Lung (tissue), 12 donors: Measurements from ENCODE around the gene STK25. TPM values are rescaled to one million over a fixed set of nuclear protein-coding genes. Genes with fewer than 3 reads are reported as not detected.

Experiments used
- ATAC-seq: fragments of 200-7000 bp; cut with Tn5 transposase; one replicate; pipeline ENCODE4 v1.9.1; 2020; ENCODE audit warnings: moderate number of reproducible peaks; ENCODE audit not compliant: insufficient read depth, low FRiP score
- DNase-seq, 3 donors: peaks; one replicate each; pipeline ENCODE4 v3.0.0-alpha.2; 2013 to 2017
- H3K27ac ChIP-seq, 2 donors: one replicate each; pipeline ENCODE4 v1.5.1; 2013; ENCODE audit warnings: mild to moderate bottlenecking in 2 of 2, moderate library complexity in 2 of 2, control low read depth in 1 of 2, inconsistent platforms in 1 of 2, low read depth in 1 of 2, low read length in 1 of 2
- H3K27me3 ChIP-seq, 3 donors: one replicate each; pipeline ENCODE4 v1.5.1; 2013; ENCODE audit warnings: low read length in 2 of 3; ENCODE audit not compliant: control insufficient read depth in 3 of 3, insufficient read depth in 3 of 3
- H3K36me3 ChIP-seq, 4 donors: one replicate each; pipeline ENCODE4 v1.5.1; 2013; ENCODE audit warnings: low read length in 4 of 4, mild to moderate bottlenecking in 1 of 4, moderate library complexity in 1 of 4; ENCODE audit not compliant: control insufficient read depth in 4 of 4, insufficient read depth in 4 of 4
- H3K4me1 ChIP-seq, 5 donors: one replicate each; pipeline ENCODE4 v1.5.1; 2013; ENCODE audit warnings: low read length in 5 of 5, mild to moderate bottlenecking in 2 of 5, moderate library complexity in 1 of 5; ENCODE audit not compliant: control insufficient read depth in 5 of 5, insufficient read depth in 5 of 5
- H3K4me3 ChIP-seq: one replicate; pipeline ENCODE4 v1.5.1; 2013; ENCODE audit warnings: mild to moderate bottlenecking, control low read depth, moderate library complexity
- H3K9ac ChIP-seq, 2 donors: one replicate each; pipeline ENCODE4 v1.5.1; 2013; ENCODE audit warnings: low read length in 2 of 2, control low read depth in 1 of 2; ENCODE audit not compliant: insufficient read depth in 1 of 2
- H3K9me3 ChIP-seq, 4 donors: one replicate each; pipeline ENCODE4 v1.5.1; 2013; ENCODE audit warnings: low read length in 3 of 4, mild to moderate bottlenecking in 1 of 4, moderate library complexity in 1 of 4; ENCODE audit not compliant: control insufficient read depth in 4 of 4, insufficient read depth in 3 of 4
- WGBS, 2 donors: extraction: QIAGEN DNeasy Blood & Tissue Kit; methylation state at CpG; one replicate each; pipeline ENCODE4 v1.1.7; 2013; 5-methylcytosine and 5-hydroxymethylcytosine counted together
- polyA plus RNA-seq, 2 donors: library from polyadenylated mRNA; stranded (reverse); fragments of 200-250 nt; gene quantifications; one replicate each; pipeline ENCODE4 v1.2.1, GENCODE V29; 2013
- total RNA-seq, 2 donors: library from RNA; depleted of rRNA in 1 of 2; stranded (reverse); fragments of >200 nt in 1 of 2; gene quantifications; one replicate each; pipeline ENCODE4 v1.2.1, GENCODE V29; 2014 to 2021
- TF ChIP-seq, protein P1 (sequence below): IDR thresholded peaks from 2 replicates; pipeline ENCODE4 v1.5.1; 2012; ENCODE audit warnings: mild to moderate bottlenecking; ENCODE audit errors: control extremely low read depth, extremely low read depth
- donor health status: control.
- donor health status: control.
- donor health status: Bipolar disorder and iron deficiency.
- donor health status: healthy.
- donor health status: DM: yes; HTN: yes; CAD: no.

The STK25 gene
- total and polyA plus RNA-seq, 4 donors, result 126 to 182 (median 136) TPM

DNA sequence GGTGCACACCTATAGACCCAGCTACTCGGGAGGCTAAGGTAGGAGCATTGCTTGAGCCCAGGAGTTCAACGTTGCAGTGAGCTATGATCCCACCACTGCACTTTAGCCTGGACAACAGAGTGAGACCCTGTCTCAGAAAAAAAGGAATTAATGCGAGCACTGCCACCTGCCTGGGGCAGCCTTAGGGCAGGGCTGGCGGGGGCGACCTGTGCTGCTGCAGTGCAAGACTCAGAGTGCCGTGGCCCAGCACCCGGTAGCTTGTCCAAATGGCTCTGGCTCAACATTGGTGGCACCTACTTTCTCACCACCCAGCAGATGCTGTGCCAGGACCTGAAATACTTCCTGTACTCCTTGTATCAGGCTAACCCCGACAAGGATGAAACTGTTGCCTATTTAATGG, 30.2 kb downstream of the STK25 start:
- no peak overlapping the region for H3K4me3 ChIP-seq
- H3K27me3 ChIP-seq, result no peaks in the 10 kb centered on the region
- peaks cover 0 to 11% (median 0%) of the 10 kb centered on the region in 4 donors for H3K36me3 ChIP-seq
- DNase-seq (no peak), ATAC-seq (no peak)
- no peak overlapping the region for H3K27ac ChIP-seq
- no peaks in the 10 kb centered on the region for H3K4me1 ChIP-seq
- H3K9ac ChIP-seq, result no peak overlapping the region
- WGBS, 2 donors, result 91 to 96% methylated on average over 8 of the region's 8 CpGs
- no peaks in the 10 kb centered on the region for H3K9me3 ChIP-seq
- TF ChIP-seq, protein P1, sequence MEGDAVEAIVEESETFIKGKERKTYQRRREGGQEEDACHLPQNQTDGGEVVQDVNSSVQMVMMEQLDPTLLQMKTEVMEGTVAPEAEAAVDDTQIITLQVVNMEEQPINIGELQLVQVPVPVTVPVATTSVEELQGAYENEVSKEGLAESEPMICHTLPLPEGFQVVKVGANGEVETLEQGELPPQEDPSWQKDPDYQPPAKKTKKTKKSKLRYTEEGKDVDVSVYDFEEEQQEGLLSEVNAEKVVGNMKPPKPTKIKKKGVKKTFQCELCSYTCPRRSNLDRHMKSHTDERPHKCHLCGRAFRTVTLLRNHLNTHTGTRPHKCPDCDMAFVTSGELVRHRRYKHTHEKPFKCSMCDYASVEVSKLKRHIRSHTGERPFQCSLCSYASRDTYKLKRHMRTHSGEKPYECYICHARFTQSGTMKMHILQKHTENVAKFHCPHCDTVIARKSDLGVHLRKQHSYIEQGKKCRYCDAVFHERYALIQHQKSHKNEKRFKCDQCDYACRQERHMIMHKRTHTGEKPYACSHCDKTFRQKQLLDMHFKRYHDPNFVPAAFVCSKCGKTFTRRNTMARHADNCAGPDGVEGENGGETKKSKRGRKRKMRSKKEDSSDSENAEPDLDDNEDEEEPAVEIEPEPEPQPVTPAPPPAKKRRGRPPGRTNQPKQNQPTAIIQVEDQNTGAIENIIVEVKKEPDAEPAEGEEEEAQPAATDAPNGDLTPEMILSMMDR, result no peak

DNA sequence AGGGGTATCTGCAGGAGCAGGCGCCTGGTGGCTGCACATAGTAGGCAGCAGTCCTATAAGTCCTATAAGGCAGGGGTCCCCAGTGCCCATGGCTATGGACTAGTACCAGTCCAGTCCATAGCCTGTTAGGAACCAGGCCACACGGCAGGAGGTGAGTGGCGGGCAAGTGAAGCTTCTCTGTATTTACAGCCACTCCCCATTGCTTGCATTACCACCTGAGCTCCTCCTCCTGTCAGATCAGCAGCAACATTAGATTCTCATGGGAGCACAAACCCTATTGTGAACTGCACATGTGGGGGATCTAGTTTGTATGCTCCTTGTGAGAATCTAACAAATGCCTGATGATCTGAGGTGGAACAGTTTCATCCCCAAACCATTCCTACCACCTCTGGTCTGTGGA, 33.1 kb downstream of the STK25 start:
- no peak overlapping the region for H3K27ac ChIP-seq
- peaks cover 0 to 11% (median 0%) of the 10 kb centered on the region in 4 donors for H3K36me3 ChIP-seq
- WGBS, 2 donors, result 94 to 96% methylated on average over 3 of the region's 3 CpGs
- DNase-seq (no peak), ATAC-seq (no peak)
- no peaks in the 10 kb centered on the region for H3K9me3 ChIP-seq
- no peak overlapping the region for H3K9ac ChIP-seq
- H3K4me1 ChIP-seq, result no peaks in the 10 kb centered on the region
- TF ChIP-seq, protein P1, result no peak
- H3K27me3 ChIP-seq, result no peaks in the 10 kb centered on the region
- no peak overlapping the region for H3K4me3 ChIP-seq

DNA sequence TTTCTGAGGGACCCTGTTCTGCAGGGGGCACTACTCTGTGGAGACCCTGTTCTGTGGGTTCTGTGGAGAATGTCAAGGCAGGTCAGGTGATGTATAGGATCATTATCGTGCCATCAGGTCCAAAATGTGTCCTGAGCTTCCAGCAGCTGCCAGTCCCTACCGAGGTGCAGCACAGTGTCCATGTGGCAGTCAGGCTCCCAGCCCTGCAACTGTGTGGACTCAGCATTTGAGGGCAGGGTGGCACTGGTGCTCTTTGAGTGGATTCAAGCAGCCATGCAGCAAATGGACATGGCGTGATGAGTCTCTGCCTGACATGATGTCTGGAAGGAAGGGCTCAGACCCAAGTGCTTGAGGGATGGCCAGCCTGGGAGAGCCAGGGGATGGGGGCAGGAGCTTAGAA, 35.0 kb downstream of the STK25 start:
- WGBS, 2 donors, result 96 to 100% methylated on average over 3 of the region's 3 CpGs
- Histone ChIP-seq H3K27ac (no peak overlapping the region), H3K27me3 (no peaks in the 10 kb centered on the region), H3K9ac (no peak overlapping the region), H3K4me3 (no peak overlapping the region), H3K4me1 (no peaks in the 10 kb centered on the region), H3K9me3 (no peaks in the 10 kb centered on the region), H3K36me3 (peaks cover 0 to 4% (median 0%) of the 10 kb centered on the region in 4 donors)
- no peak for DNase-seq
- no peak for ATAC-seq
- TF ChIP-seq, protein P1, result no peak

DNA sequence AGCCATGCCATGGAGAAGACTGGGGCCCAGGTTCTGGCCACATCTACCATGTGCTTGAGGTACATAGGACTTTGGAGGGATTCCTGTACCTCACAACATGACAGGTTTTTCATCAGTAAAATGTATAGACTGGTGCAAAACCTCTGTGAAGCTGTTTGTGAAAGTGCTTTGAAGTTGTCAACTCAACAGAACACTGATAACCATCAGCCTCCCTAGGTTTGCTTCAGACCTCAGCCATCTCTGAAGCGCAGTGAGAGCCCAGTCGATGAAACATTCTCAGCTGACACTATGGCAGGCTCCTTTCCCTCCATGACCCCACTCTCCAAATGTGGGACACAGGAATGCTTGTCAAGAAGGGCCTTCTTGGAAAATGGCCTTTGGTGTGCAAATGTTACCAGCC, 38.6 kb downstream of the STK25 start:
- DNase-seq, result no peak
- Histone ChIP-seq H3K9me3 (no peaks in the 10 kb centered on the region), H3K27ac (no peak overlapping the region), H3K4me1 (no peaks in the 10 kb centered on the region), H3K9ac (no peak overlapping the region), H3K27me3 (no peaks in the 10 kb centered on the region), H3K36me3 (peaks cover 0 to 3% (median 0%) of the 10 kb centered on the region in 4 donors), H3K4me3 (no peak overlapping the region)
- WGBS, 2 donors, result 90 to 91% methylated on average over 2 of the region's 2 CpGs
- TF ChIP-seq, protein P1, result no peak
- ATAC-seq, result no peak
